A549 (cell line): ENCODE measurements around the gene PAQR6. TPM values are rescaled to one million over a fixed set of nuclear protein-coding genes. Genes with fewer than 3 reads are reported as not detected.

ENCODE experiments used
- ATAC-seq, 2 experiments: fragments of 200-7000 bp in 1 of 2; fragments of >200 bp in 1 of 2; cut with Nextera tagmentation in 1 of 2; cut with Tn5 transposase in 1 of 2; 3 replicates each; pipeline versions ENCODE4 v1.8.0 to v1.9.1; 2018 to 2020; ENCODE audit warnings: mild to moderate bottlenecking in 1 of 2, moderate library complexity in 1 of 2
- CTCF ChIA-PET: fragments of 300-600 bp; sonication (Branson Sonifier 250); formaldehyde crosslinking; extraction: SDS; loops from one replicate; lab custom pipeline; 2021; ENCODE audit warnings: antibody characterized with exemption, inconsistent platforms; lab: Yijun Ruan, JAX
- POLR2A ChIA-PET: fragments of 350-600 bp; formaldehyde crosslinking; extraction: SDS; loops from one replicate; lab custom pipeline; 2021; ENCODE audit warnings: antibody characterized with exemption, inconsistent platforms; lab: Yijun Ruan, JAX
- DNase-seq, 2 experiments: peaks; one replicate each; pipeline versions ENCODE4 v3.0.0 to v3.0.0-alpha.2; 2011 to 2016; ENCODE audit warnings: low read depth in 1 of 2, low spot score in 1 of 2
- FAIRE-seq: peaks from 2 replicates; lab custom pipeline; 2011; peaks lifted over from hg19 to GRCh38; lab: Jason Lieb, UNC
- H3K27ac ChIP-seq, 2 experiments: fragments of >200 bp; sonication (Bioruptor Twin); formaldehyde crosslinking; 3 replicates each; pipeline ENCODE4 v1.5.1; 2016 to 2017
- H3K4me1 ChIP-seq: fragments of >200 bp; sonication (Bioruptor Twin); formaldehyde crosslinking; 3 replicates; pipeline ENCODE4 v1.6.1; 2016
- H3K4me2 ChIP-seq: fragments of >200 bp; sonication (Bioruptor Twin); formaldehyde crosslinking; 3 replicates; pipeline ENCODE4 v1.6.1; 2016
- H3K4me3 ChIP-seq: fragments of >200 bp; sonication (Bioruptor Twin); formaldehyde crosslinking; 3 replicates; pipeline ENCODE4 v1.5.1; 2016
- H3K9me3 ChIP-seq: fragments of >200 bp; sonication (Bioruptor Twin); formaldehyde crosslinking; 3 replicates; pipeline ENCODE4 v1.6.1; 2016
- BHLHE40 ChIP-seq: IDR thresholded peaks from 2 replicates; pipeline ENCODE4 v1.6.1; 2012; ENCODE audit warnings: low read depth, low read length, inconsistent platforms
- CBX2 ChIP-seq: fragments of 200-600 bp; sonication (generic); IDR thresholded peaks from 2 replicates; pipeline ENCODE4 v1.6.1; 2016; ENCODE audit warnings: low read depth, mild to moderate bottlenecking, borderline replicate concordance
- CBX8 ChIP-seq: fragments of 200-600 bp; sonication (generic); IDR thresholded peaks from 2 replicates; pipeline ENCODE4 v1.6.1; 2016
- CHD4 ChIP-seq: fragments of 200-600 bp; sonication (generic); IDR thresholded peaks from 2 replicates; pipeline ENCODE4 v1.6.1; 2016; ENCODE audit warnings: antibody characterized with exemption, mild to moderate bottlenecking, borderline replicate concordance
- EHF ChIP-seq: fragments of 250-450 bp; sonication (Bioruptor Pico); IDR thresholded peaks from 2 replicates; pipeline ENCODE4 v1.5.0; 2020; ENCODE audit warnings: mild to moderate bottlenecking
- ESRRA ChIP-seq: fragments of 150-350 bp; IDR thresholded peaks from 2 replicates; pipeline ENCODE4 v1.6.1; 2014; ENCODE audit warnings: mild to moderate bottlenecking, low read length, borderline replicate concordance
- FOSL2 ChIP-seq, 2 experiments: fragments of 450-650 bp in 1 of 2; fragments of >200 bp in 1 of 2; sonication (Bioruptor Twin) in 1 of 2; formaldehyde crosslinking; IDR thresholded peaks; 2 replicates each; pipeline versions ENCODE4 v1.5.0 to v1.6.1; 2016 to 2020; ENCODE audit warnings: mild to moderate bottlenecking in 1 of 2, moderate library complexity in 1 of 2
- FOXS1 ChIP-seq: fragments of 250-450 bp; sonication (Bioruptor Pico); IDR thresholded peaks from 2 replicates; pipeline ENCODE4 v1.5.0; 2020; ENCODE audit warnings: mild to moderate bottlenecking, moderate library complexity
- GATA3 ChIP-seq: IDR thresholded peaks from 2 replicates; pipeline ENCODE4 v1.6.1; 2012; ENCODE audit warnings: borderline replicate concordance
- HOXA7 ChIP-seq: fragments of 250-450 bp; sonication (Bioruptor Pico); IDR thresholded peaks from 2 replicates; pipeline ENCODE4 v1.5.0; 2020; ENCODE audit warnings: mild to moderate bottlenecking, moderate library complexity
- HOXB13 ChIP-seq: fragments of 250-450 bp; sonication (Bioruptor Pico); IDR thresholded peaks from 2 replicates; pipeline ENCODE4 v1.5.0; 2020; ENCODE audit warnings: low read depth, mild to moderate bottlenecking, moderate library complexity
- HOXB5 ChIP-seq: fragments of 250-450 bp; sonication (Bioruptor Pico); IDR thresholded peaks from 2 replicates; pipeline ENCODE4 v1.5.0; 2020; ENCODE audit warnings: mild to moderate bottlenecking, moderate library complexity
- KDM1A ChIP-seq: fragments of 200-600 bp; sonication (generic); IDR thresholded peaks from 2 replicates; pipeline ENCODE4 v1.6.1; 2016; ENCODE audit warnings: low read depth, mild to moderate bottlenecking
- MAFK ChIP-seq: fragments of 450-650 bp; IDR thresholded peaks from 2 replicates; pipeline ENCODE4 v1.6.1; 2014; ENCODE audit not compliant: partially characterized antibody
- MAZ ChIP-seq: fragments of 150-350 bp; IDR thresholded peaks from 2 replicates; pipeline ENCODE4 v1.6.1; 2014; ENCODE audit warnings: antibody characterized with exemption, low read depth, low read length, borderline replicate concordance
- MYC ChIP-seq: IDR thresholded peaks from 2 replicates; pipeline ENCODE4 v1.6.1; 2012; ENCODE audit warnings: mild to moderate bottlenecking, inconsistent platforms, low read length, improper control_type of control experiment, borderline replicate concordance
- NPAS2 ChIP-seq: fragments of 250-450 bp; sonication (Bioruptor Pico); IDR thresholded peaks from 2 replicates; pipeline ENCODE4 v1.8.0; 2022; ENCODE audit warnings: mild to moderate bottlenecking, moderate library complexity, borderline replicate concordance
- NR3C1 ChIP-seq: fragments of >200 bp; sonication (Bioruptor Twin); formaldehyde crosslinking; IDR thresholded peaks from 3 replicates; pipeline ENCODE4 v1.6.1; 2017
- POLR2A ChIP-seq: IDR thresholded peaks from 2 replicates; pipeline ENCODE4 v1.6.1; 2012; ENCODE audit warnings: mild to moderate bottlenecking, low read length
- RCOR1 ChIP-seq: fragments of 150-350 bp; IDR thresholded peaks from 2 replicates; pipeline ENCODE4 v1.6.1; 2014; ENCODE audit warnings: antibody characterized with exemption, low read length, low read depth
- RNF2 ChIP-seq: fragments of 200-600 bp; sonication (generic); IDR thresholded peaks from 2 replicates; pipeline ENCODE4 v1.6.1; 2016; ENCODE audit warnings: low read depth, mild to moderate bottlenecking, antibody characterized with exemption, moderate library complexity, borderline replicate concordance
- ZC3H11A ChIP-seq: fragments of 450-650 bp; IDR thresholded peaks from 2 replicates; pipeline ENCODE4 v1.6.1; 2014; ENCODE audit warnings: antibody characterized with exemption, mild to moderate bottlenecking
- ZFP36 ChIP-seq: fragments of 450-650 bp; IDR thresholded peaks from 2 replicates; pipeline ENCODE4 v1.6.1; 2014; ENCODE audit warnings: borderline replicate concordance; ENCODE audit not compliant: partially characterized antibody
- ZNF302 ChIP-seq: fragments of 250-450 bp; sonication (Bioruptor Pico); IDR thresholded peaks from 2 replicates; pipeline ENCODE4 v1.9.0; 2021; ENCODE audit warnings: inconsistent platforms, mild to moderate bottlenecking, moderate library complexity
- WGBS: methylation state at CpG from one replicate; pipeline ENCODE4 v1.1.6; 2017; ENCODE audit errors: missing lambda C conversion rate; 5-methylcytosine and 5-hydroxymethylcytosine counted together
- polyA plus RNA-seq, 4 experiments: library from polyadenylated mRNA; depleted of rRNA in 3 of 4; stranded (reverse); fragments of >200 nt; fragmentation: RNase III in 1 of 4; extraction: RNeasy Plus Mini Kit Qiagen cat#74134 plus additional on column Dnase treatment in 1 of 4; gene quantifications; 2 replicates in 3 of 4; 3 replicates in 1 of 4; pipeline ENCODE4 v1.2.3, GENCODE V29; 2011 to 2017
- TF ChIP-seq, protein P1 (sequence below): fragments of 450-650 bp; IDR thresholded peaks from 2 replicates; pipeline ENCODE4 v1.6.1; 2014; ENCODE audit warnings: antibody characterized with exemption
- TF ChIP-seq, protein P2 (sequence below): fragments of 150-350 bp; IDR thresholded peaks from 2 replicates; pipeline ENCODE4 v1.6.1; 2014; ENCODE audit warnings: low read depth, mild to moderate bottlenecking, low read length
- TF ChIP-seq, protein P3 (sequence below): fragments of 200-600 bp; sonication (generic); IDR thresholded peaks from 2 replicates; pipeline ENCODE4 v1.6.1; 2016; ENCODE audit warnings: antibody characterized with exemption, mild to moderate bottlenecking, moderate library complexity

The PAQR6 gene
- polyA plus RNA-seq, 2 of the 4 experiments (the other 2 are of a cell fraction), result 2.4 to 8.6 TPM

DNA sequence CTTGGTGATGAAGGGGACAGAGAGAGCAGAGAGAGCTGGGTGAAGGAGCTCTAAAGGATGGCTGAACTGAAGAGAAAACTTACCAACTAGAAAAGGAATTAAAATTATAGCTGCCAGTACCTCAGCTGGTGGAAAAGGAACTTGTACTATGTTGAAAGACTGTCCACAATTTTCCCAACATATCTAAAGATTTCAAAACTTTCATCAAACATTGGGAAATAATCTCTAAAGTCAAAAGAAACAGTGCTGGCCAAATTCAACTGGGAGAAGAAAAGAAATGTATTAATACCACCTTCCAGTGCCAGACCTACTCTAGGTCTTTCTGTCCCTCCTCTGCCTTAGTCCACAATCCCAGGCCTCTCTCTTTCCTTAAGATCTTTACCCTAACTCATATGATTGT lies 28.7 kb upstream of the PAQR6 start:
- H3K9me3 ChIP-seq, result no peaks in the 10 kb centered on the region
- ATAC-seq, result no peak
- no peak overlapping the region for H3K27ac ChIP-seq
- H3K4me2 ChIP-seq, result no peak overlapping the region
- peaks cover 9% of the 10 kb centered on the region for H3K4me1 ChIP-seq
- no peak overlapping the region for H3K4me3 ChIP-seq
- TF ChIP-seq FOSL2 (IDR thresholded peaks at IDR 0.05) (no peak), FOSL2 (CRISPR knock-in tag; IDR thresholded peaks at IDR 0.05) (no peak), MYC (no peak), ZFP36 (no peak), KDM1A (no peak), POLR2A (no peak), RCOR1 (no peak), FOXS1 (CRISPR knock-in tag) (no peak), BHLHE40 (no peak), GATA3 (no peak), NPAS2 (CRISPR knock-in tag) (no peak), CBX2 (no peak), MAFK (no peak), HOXA7 (CRISPR knock-in tag) (no peak), ESRRA (no peak), ZNF302 (no peak), ZC3H11A (no peak)
- TF ChIP-seq, protein P1, sequence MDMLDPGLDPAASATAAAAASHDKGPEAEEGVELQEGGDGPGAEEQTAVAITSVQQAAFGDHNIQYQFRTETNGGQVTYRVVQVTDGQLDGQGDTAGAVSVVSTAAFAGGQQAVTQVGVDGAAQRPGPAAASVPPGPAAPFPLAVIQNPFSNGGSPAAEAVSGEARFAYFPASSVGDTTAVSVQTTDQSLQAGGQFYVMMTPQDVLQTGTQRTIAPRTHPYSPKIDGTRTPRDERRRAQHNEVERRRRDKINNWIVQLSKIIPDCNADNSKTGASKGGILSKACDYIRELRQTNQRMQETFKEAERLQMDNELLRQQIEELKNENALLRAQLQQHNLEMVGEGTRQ, result no peak
- TF ChIP-seq, protein P2, sequence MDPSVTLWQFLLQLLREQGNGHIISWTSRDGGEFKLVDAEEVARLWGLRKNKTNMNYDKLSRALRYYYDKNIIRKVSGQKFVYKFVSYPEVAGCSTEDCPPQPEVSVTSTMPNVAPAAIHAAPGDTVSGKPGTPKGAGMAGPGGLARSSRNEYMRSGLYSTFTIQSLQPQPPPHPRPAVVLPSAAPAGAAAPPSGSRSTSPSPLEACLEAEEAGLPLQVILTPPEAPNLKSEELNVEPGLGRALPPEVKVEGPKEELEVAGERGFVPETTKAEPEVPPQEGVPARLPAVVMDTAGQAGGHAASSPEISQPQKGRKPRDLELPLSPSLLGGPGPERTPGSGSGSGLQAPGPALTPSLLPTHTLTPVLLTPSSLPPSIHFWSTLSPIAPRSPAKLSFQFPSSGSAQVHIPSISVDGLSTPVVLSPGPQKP, result no peak
- FAIRE-seq, result no peak
- ChIA-PET CTCF (interaction anchor here (1.3 to 1.5 kb wide), 3 partner anchors 11 to 51 kb away, joined by 4 to 6 read pairs (median 5); no protein-coding TSS in a partner anchor), POLR2A (no interaction called here)
- no peak for DNase-seq

DNA sequence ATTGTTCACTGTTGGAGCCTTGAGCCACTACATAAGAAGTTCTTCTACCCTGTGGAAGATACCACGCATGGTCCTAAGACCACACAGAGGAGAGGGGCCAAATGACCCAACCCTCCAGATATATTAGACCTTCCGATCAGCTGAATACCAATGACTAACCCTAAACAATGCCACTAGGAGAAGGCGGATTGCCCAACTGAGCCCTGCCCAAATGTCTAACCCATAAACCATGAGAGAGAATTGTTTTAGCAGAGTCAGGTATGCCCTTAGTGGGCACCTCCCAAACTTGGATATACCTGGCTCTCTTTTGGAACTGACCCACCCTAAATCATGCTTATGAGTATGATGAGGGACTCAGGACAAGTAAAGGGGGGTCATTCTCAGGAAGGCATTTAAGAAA lies 22.5 kb upstream of the PAQR6 start:
- ChIA-PET POLR2A (no interaction called here), CTCF (interaction anchor here (1.3 to 4.5 kb wide), 2 partner anchors 9 to 50 kb away, joined by 3 to 25 read pairs; no protein-coding TSS in a partner anchor)
- no peak for TF ChIP-seq EHF (CRISPR knock-in tag)
- TF ChIP-seq ZC3H11A, result no peak
- TF ChIP-seq CHD4, result no peak
- no peak for TF ChIP-seq CBX2
- no peak for TF ChIP-seq CBX8
- TF ChIP-seq, protein P3, sequence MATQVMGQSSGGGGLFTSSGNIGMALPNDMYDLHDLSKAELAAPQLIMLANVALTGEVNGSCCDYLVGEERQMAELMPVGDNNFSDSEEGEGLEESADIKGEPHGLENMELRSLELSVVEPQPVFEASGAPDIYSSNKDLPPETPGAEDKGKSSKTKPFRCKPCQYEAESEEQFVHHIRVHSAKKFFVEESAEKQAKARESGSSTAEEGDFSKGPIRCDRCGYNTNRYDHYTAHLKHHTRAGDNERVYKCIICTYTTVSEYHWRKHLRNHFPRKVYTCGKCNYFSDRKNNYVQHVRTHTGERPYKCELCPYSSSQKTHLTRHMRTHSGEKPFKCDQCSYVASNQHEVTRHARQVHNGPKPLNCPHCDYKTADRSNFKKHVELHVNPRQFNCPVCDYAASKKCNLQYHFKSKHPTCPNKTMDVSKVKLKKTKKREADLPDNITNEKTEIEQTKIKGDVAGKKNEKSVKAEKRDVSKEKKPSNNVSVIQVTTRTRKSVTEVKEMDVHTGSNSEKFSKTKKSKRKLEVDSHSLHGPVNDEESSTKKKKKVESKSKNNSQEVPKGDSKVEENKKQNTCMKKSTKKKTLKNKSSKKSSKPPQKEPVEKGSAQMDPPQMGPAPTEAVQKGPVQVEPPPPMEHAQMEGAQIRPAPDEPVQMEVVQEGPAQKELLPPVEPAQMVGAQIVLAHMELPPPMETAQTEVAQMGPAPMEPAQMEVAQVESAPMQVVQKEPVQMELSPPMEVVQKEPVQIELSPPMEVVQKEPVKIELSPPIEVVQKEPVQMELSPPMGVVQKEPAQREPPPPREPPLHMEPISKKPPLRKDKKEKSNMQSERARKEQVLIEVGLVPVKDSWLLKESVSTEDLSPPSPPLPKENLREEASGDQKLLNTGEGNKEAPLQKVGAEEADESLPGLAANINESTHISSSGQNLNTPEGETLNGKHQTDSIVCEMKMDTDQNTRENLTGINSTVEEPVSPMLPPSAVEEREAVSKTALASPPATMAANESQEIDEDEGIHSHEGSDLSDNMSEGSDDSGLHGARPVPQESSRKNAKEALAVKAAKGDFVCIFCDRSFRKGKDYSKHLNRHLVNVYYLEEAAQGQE, result no peak
- no peak for TF ChIP-seq HOXB5 (CRISPR knock-in tag)
- TF ChIP-seq HOXB13 (CRISPR knock-in tag), result no peak
- no peak for TF ChIP-seq RNF2
- TF ChIP-seq FOSL2 (IDR thresholded peaks at IDR 0.05), result no peak
- TF ChIP-seq FOSL2 (CRISPR knock-in tag; IDR thresholded peaks at IDR 0.05), result no peak
- TF ChIP-seq, protein P1, result no peak
- TF ChIP-seq MAZ, result no peak
- TF ChIP-seq NR3C1, result no peak
- DNase-seq (no peak), ATAC-seq (no peak), FAIRE-seq (no peak)
- Histone ChIP-seq H3K4me3 (no peak overlapping the region), H3K4me2 (no peak overlapping the region), H3K4me1 (no peaks in the 10 kb centered on the region), H3K9me3 (no peaks in the 10 kb centered on the region), H3K27ac (no peak overlapping the region)
- WGBS, result 92% methylated on average over 3 of the region's 3 CpGs
